GM18519 (cell line): ENCODE results near the gene ENGASE.

Source experiments
- ATAC-seq: cut with Tn5 transposase; IDR thresholded peaks from one replicate; pipeline ENCODE4 v1.9.1; 2021; ENCODE audit warnings: mild to moderate bottlenecking, moderate library complexity; ENCODE audit not compliant: unreplicated experiment, low FRiP score

The ENGASE gene

DNA sequence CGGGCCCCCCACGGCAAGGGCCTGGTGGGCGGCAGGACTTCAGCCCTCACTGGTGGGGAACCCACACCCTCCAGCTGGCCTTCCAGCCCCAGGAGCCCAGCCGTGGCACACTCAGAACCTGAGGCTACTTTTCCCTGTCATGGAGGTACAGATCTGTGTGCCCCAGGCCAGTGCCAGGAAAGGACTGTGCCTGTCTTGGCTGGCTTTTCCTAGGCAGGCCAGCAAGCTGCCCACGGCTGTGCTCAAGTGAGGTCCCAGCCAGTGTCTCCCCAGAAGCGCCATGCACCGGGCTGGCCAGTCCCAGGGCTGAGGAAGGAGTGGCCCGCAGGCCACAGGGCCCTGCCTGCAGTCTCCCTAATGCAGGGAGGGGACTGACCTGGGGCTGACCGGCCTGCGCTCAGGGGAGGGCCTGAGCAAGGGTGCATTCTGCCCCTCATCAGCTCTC, 16.6 kb downstream of the ENGASE start:
- no peak for ATAC-seq

DNA sequence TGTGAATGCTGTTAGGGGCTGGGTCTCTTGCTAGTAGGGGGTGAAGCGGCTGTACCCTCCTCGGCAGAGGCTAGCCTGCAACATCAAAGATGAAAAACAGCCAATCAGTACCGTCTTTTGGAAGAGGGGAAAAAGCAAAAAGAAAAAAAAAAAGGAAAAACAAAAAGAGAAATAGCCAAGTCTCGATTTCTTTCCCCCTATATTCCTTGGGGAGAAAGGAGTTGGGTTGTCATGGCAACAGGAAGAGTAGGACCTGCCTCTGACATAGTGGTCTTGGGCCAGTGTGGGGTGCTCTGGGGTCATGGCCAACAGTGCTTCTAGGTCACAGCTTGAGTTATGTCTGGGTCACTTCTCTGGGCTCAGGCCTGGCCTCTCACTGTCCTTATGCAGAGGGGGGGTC, 17.9 kb downstream of the ENGASE start:
- no peak for ATAC-seq

DNA sequence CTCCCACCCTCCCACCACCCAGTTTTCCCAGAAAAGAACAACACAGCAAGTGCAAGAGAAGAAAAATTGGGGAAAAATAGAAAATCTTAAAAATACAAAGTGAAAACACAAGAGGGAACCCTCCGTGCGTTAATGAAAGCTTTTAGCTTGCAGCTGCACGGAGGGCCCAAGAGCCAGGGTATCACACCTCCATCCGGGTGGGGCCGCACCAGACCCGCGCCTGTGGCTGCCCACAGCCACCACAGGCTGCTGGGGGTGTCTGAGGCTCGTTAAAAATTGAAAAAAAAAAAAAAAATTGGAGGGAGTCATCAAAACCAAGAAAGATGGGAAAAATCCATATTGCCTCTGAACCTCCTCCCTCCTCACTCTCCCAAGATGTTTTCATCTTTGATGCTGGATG, 18.6 kb downstream of the ENGASE start:
- no peak for ATAC-seq

DNA sequence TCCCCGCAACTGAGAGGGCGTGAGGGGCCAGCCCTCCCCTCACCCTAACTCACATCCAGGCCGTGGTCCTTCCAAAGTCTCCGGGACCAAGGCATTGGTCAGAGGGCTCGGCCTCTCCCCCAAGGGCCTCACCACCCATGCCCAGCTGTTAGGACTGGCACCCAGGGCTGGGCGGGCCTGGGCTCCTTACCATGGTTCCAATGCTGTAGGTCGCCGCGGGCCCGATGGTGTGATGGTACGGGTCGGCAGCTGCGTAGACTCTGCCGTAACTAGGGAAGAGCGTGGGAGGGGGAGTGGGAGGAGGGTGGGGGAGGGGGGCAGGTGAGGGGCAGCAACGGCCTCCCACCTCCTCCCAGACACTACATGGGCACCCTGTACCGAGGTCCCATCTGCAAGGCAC, 19.6 kb downstream of the ENGASE start:
- ATAC-seq = no peak

DNA sequence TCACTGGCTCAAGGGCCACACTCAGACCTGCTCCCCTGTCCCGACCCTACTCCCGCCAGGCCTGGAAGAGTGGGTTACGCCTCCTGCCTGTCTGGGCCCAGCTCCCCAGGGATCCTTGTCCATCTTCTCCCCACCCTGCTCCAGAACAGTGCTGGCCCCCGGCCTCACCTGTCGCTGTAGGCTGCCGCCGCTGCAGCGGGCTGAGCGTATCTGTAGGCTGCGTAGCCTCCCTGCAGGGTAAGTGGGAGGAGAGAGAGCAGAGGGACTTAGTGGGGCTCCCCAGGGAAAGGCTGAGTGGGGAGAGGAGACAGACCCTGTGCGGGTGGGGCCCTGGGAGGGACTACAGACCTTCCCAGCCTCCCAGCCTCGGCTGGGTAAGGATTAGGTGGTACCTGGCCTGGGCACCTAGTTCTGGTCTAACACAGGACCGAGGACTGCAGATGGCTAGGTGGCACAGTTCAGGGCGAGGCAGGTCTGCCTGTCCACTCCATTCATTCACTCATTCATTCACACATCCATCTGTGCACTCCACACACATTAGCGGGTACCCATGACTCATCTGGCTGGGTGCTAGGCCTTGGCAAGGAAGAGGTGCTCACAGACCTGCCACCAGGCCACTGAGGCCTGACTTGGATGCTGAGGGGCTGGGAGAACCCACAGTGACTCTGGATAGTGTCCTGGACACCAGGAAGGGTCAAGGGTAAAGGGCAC, 20.9 kb downstream of the ENGASE start:
- no peak for ATAC-seq

DNA sequence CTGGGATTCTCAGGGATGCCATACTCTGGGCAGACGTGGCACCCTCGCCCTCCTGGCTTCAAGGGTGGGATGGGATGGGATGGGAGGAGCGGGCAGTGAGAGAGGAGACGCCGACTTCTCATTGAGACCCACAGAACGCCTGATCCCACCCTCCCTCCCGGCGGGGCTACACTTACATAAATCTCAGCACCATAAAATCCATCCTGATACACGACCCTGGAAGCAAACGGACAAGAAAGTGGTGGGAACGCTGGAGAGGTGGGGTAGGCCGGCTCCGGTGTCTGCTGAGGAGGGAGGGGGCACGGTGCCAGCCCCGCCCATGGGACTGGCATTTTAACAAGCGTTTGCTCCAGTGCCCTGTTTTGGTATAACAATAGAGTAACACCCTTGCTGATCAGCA, 21.9 kb downstream of the ENGASE start:
- ATAC-seq = no peak

DNA sequence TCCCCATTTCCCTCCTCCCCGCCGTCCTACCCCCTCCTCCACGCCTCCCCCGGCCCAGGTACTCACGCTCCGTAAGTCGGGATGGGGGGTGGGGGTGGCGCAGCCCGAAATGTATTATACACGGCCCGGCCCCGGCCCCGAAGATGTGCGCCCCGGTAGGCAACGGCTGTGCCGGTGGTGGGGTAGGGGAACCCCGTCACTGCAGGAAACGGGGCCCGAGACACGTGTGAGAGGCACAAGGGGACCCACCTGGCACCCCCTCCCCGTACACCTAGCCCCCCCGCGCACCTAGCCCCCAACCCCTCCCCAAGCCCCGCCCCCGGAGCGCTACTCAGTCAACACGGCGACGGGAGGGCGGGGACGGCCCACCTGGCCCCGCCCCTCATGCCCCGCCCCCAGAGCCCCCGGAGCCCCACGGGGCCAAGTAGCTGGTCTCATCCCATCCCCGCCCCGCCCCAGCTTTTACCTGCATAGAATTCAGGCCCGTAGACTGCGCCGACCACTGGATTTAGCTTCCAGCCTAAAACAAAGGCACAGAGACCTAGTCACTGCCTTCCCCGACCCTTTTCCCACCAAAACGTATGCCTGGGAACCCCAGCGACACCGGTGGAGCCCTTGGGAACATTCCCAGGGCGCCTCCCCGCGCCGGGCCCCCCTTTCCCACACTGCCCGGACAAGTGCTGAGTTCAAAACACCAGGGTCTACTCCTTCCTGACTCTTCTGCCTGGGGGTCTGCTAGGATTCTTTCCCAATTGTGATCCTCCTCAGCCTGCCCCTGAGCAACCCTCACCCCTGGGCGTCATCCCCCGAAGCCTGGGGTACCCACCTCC, 22.8 kb downstream of the ENGASE start:
- no peak for ATAC-seq

DNA sequence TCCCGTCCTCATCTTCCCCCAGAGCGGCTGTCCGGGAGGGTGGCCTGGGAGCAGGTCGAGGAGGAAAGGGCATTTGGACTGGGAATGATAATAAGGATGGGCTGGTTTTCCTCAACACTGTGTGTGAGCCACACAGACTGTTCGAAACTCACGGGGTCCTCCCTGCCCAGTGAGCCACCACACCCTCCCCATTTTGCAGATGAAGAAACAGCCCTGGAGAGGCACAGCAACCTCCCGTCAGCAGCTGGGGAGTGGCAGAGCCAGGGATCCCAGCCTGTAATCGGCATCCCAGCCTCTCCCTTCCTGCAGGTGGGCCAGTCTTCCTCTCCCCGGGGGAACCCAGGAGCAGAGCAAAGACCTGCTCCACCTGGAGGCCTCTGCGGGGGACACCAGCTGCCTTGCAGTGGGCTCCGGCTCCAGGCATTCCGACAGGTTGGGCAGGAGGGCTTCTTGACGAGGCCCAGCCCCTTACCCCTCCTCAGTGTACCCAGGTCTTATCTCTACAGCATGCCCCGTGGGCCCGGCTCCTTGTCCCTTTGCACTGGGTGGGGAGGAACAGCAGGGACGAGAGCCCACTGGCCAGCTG, 23.8 kb downstream of the ENGASE start:
- ATAC-seq = no peak

DNA sequence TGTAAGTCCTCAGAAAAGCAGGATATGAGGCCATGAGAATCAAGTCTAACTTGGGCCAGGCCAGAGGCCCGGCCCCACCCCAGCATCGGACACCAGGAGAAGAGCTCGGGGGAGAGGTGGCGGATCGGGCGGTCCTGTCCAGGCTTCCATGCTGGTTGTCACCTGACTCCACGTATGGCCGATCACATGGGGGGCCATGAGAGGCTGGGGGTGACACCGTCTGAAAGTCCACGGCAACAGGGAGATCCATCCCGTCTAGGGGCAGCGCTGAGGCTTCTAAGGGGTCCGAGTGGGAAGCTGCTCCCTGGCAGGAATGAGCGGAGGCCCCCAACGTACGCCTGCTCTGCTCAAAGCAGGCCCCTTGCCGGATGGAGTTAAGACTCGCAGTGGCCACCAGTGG, 25.8 kb downstream of the ENGASE start:
- ATAC-seq = no peak

DNA sequence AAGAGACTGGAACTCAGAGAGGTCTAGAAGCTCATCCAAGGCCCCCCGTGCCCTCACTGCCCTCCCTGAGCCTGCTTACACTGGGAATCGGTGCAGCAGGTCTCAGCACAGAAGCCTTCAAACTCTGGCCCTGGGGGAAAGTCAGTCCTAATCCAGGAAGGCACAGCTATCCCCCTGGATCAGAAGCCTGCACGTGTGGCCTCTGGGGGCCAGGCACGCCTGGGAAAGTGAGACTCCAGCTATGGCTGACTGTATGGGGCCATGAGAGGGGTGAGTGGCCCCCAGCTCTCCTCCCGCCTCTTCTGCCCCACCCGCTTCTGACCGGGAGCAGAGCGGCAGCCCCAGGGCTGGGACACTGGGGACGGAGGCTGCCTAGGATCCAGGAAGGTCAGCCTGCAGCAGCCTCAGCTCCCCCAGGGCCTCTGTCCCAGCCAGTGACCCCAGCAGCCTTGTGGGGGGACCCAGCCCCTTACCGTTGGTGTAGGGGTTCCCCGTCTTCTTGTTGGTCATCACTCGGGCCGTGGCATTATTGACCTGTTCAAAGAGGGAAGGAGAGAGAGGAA, 26.6 kb downstream of the ENGASE start:
- ATAC-seq = no peak

DNA sequence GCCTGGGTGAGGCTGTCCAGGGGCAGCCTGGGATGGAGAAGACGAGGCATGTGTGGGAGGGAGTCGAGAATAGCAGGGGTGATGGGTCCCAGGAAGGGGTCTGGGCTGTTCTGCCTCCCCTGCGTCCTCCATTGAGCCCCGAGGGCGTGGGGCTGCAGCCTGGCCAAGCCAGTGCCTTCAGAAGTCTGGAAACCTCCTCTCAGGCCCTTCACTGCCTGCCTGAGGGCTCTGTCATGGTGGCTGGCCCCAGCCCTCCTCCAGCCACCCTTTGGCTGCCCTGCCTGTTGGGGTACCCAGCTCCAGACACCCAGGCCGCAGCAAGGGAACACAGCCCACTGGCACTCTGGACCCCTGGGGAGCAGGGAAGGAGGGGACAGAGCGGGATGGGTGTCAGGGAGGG, 27.6 kb downstream of the ENGASE start:
- no peak for ATAC-seq

DNA sequence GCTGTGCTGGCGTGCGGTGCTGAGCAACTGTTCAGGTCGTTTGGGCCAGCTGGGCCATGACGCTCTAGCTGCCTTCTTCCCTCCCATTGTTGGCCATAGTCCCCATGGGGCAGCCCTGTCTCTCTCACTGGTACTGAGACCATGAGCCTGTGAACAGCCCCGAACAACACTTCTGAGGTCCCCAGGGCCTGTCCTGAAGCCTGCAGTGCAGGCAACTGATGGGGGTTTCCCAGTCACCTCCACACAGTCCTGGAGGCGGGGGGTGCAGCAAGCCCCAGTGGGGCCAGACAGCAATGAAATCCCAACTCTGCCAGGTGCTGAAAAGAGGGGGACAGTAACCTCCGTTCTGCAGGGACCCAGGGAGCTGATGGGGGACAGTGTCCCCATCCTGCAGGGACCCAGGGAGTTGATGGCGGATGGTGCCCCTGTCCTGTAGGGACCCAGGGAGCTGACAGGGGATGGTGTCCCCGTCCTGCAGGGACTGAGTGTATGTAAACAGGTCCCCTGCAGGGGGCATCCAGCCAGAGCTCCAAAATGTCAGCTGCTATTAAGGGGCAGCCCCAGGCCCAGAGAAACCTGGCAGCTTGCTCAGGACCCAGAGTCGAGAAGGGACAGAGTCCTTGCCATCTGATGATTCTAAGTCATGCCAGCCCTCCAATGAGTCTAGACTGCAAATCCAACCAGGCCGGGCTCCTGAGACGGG, 30.4 kb downstream of the ENGASE start:
- no peak for ATAC-seq

DNA sequence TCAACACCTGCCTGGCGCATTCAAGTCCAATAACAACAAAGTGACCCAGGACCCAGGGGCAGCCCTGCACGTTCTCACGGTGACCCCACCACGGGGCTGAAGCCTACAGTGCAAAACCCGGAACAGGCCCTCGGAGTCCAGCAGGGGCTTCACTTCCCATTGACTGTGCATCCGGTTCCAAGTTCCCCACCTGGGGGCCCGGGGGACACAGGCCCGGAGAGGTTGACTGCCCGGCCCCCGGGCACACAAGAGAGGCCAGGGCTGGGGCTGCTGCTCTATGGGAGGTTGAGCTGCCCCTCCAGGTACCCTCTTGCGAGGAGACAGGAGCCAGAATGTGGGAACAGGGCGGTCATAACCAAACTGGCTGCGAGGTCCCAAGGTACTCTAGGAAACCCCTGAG, 31.3 kb downstream of the ENGASE start:
- no peak for ATAC-seq

DNA sequence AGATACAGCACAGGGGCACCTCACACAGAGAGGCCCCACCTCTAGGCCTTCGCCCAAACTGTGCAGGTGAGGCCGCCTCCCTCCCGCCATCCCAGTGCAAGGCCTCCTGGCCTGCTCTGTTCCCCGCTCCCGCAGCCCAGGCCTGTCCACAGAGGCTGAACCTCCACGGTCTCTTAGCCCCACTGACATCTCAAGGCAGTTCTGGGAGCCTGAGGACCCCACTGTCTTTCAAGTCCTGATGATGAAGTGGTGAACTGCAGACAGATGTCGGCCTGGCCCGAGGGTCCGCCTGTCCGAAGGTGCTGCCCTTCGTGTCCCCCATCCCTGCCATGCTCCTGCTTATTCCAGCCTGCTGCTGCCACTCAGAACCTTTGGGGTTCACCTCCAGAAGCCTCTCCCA, 32.3 kb downstream of the ENGASE start:
- ATAC-seq = no peak

DNA sequence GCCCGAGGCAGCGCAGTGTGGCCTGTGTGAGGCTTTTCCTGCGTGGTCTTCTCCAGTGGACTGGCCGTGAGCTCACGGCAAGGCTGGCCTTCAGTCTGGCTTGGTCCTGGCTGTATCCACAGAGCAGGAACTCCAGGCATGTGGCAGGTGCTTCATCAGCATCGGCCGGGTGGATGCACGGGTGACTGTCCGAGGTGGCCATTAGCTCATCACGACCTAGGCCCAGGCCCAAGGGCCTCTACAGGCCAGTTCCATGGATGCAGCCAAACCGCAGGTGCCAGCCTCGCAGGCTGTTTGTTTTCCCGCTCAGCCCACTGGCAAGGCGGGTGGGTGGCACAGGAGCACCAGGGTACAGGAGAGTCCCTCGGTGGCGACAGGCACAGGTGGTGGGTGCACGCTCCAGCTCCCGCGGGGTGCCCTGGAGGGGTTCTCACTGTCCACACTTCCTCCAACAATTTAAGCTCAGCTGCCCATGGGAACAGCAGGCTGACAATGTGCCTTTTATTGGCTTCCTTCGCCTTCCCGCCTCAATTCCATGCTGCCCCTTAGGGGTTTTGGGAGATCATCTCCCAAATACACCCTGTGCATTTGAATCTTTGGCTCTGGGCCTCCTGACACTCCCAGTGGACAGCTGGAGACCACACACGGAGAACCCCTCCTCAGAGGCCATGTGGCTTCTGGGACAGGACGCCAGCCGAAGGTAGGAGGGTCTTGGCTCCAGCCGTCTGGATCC, 33.0 kb downstream of the ENGASE start:
- ATAC-seq = no peak

DNA sequence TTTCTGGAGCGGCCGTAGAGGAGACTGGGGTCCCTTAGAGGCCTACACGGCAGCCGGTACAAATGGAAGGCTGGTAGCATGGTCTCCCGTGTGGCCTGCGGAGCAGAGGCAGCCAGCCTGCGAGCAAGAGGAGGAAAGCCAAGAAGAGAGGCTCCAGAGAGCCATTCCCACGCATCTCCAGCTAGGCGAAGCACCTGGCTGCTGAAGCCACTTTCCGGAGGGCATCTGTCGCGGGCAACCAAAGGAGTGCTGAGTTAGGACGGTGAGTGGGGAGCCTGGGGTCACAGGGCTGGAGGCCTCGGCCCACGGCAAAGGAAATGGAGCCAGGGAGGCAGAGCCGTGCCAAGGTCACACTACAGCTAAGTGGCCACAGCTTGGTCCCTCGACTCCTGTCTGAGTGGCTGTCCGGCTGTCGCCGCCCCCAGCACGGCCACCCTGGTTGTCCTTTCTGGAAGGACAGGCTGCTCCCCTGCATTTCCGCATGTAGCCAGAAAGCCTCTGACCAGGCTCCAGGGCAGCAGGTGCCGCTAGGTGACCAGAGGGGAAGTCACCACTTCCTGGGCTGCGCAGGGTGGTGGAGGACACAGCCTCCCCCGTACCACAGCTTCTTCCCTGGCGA, 33.7 kb downstream of the ENGASE start:
- no peak for ATAC-seq

DNA sequence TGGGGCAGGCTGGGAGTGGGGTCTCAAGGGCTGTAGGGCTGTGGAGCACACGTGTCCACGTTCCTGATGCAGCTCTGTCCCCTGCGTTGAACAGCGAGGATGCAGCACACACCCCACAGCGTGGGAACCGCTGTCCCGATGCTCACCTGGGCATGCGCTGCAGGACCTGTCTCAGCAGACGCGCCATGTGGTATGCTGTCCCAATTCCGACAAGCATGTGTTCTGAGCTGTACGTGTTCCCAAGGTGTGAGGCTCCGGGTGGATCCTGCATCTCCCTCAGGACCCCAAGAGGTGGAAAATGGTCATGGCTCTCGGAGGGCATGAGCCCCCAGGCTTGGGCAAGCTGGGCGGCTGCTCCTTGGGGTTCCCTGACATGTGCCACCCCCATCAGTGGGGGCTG, 34.2 kb downstream of the ENGASE start:
- no peak for ATAC-seq

DNA sequence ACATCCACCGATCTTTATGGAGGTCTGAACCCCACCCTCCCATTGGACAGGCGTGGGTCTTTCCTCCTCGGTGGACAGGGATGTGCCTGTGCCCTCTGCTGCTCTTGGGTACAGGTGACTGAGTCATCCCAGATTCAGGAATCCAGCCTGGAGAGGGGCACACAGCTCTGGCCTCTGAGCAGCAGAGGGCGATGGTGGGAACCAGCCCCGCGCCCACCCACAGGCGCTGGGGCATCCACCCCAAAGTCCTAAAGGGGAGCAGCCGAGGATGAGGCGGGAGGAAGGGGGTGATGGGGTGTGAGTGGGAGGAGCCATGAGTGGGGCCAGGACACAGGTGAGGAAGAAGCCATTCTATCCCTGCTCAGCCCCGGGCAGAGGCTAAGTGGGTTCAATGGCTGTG, 35.0 kb downstream of the ENGASE start:
- no peak for ATAC-seq

DNA sequence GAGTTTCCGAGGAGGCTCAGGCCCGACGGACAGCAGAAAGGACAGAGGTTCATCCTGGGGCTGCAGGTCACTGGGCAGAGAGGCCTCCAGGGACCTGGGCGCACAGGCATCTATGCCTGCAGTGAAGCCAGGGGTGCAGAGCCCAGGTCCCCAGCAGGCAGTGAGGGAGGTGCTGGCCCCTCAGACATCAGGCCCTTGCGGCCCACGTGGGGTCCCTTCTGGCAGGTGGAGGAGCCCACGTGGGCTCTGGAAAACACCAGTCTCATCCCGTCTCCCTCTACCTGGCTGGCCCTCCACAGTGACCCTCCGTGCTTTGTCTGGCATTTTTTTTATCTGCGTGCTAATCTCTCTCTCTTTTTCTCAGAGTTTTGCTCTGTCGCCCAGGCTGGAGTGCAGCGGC, 36.5 kb downstream of the ENGASE start:
- ATAC-seq = no peak

DNA sequence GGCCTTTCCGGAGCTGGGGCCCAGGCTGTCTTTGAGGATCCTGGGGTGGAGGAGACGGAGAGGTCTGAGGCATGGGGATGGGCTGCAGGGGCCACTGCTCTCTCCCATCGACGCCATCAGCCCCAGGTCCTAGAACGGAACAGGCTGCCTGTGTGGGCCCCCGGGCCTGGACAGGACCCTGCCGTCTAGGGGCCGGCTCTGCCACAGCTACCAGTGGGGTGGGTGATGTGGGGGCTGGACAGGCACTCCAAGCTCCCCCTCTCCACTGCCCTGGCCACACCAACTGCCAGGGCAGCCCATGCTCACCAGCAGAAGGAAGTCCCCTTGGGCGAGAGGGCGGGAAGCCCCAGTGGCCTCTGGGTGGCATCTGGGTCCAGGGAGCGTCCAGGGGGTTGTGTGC, 37.8 kb downstream of the ENGASE start:
- ATAC-seq = no peak
